Small intestine (tissue), 7 donors: ENCODE measurements around the gene ALG10. TPM values are rescaled to one million over a fixed set of nuclear protein-coding genes. Genes with fewer than 3 reads are reported as not detected.
"Not testable (repeated sequence)": the region's sequence is repeated elsewhere in the genome, so short reads cannot be mapped to it uniquely, and the experiment has no call there.

Experiments
- DNase-seq, 2 donors: peaks; one replicate each; pipeline versions ENCODE4 v3.0.0 to v3.0.0-alpha.2; 2013
- FAIRE-seq: peaks from 2 replicates; lab custom pipeline; 2012; peaks lifted over from hg19 to GRCh38; lab: Jason Lieb, UNC
- H3K27ac ChIP-seq, 3 donors: one replicate each; pipeline ENCODE4 v1.5.1; 2013; ENCODE audit warnings: low read length in 2 of 3, mild to moderate bottlenecking in 2 of 3, control low read depth in 1 of 3, inconsistent platforms in 1 of 3, low read depth in 1 of 3, moderate library complexity in 1 of 3
- H3K27me3 ChIP-seq, 3 donors: one replicate each; pipeline ENCODE4 v1.6.1; 2013; ENCODE audit warnings: low read length in 3 of 3, inconsistent platforms in 1 of 3; ENCODE audit not compliant: control insufficient read depth in 3 of 3, insufficient read depth in 3 of 3
- H3K36me3 ChIP-seq, 3 donors: one replicate each; pipeline ENCODE4 v1.6.1; 2013; ENCODE audit warnings: low read length in 3 of 3, inconsistent platforms in 1 of 3, low read depth in 1 of 3, mild to moderate bottlenecking in 1 of 3, moderate library complexity in 1 of 3; ENCODE audit not compliant: control insufficient read depth in 3 of 3, insufficient read depth in 2 of 3
- H3K4me1 ChIP-seq, 3 donors: one replicate each; pipeline ENCODE4 v1.6.1; 2013; ENCODE audit warnings: low read length in 2 of 3, inconsistent platforms in 1 of 3, low read depth in 1 of 3, mild to moderate bottlenecking in 1 of 3, moderate library complexity in 1 of 3; ENCODE audit not compliant: control insufficient read depth in 3 of 3, insufficient read depth in 2 of 3
- H3K4me3 ChIP-seq, 3 donors: one replicate each; pipeline ENCODE4 v1.5.1; 2013; ENCODE audit warnings: low read length in 3 of 3, control low read depth in 1 of 3, inconsistent platforms in 1 of 3, low read depth in 1 of 3, mild to moderate bottlenecking in 1 of 3, moderate library complexity in 1 of 3
- H3K9me3 ChIP-seq, 2 donors: one replicate each; pipeline ENCODE4 v1.6.1; 2013; ENCODE audit warnings: low read depth in 1 of 2, low read length in 1 of 2; ENCODE audit not compliant: control insufficient read depth in 2 of 2, insufficient read depth in 1 of 2
- WGBS, 3 donors: extraction: QIAGEN DNeasy Blood & Tissue Kit; methylation state at CpG; one replicate each; pipeline ENCODE4 v1.1.7; 2013; 5-methylcytosine and 5-hydroxymethylcytosine counted together
- polyA plus RNA-seq, 4 donors: library from polyadenylated mRNA; stranded (reverse) in 3 of 4; unstranded in 1 of 4; fragments of 200-250 nt in 3 of 4; fragments of 120-200 nt in 1 of 4; gene quantifications; one replicate each; pipeline versions ENCODE4 v1.2.1 to v1.2.3, GENCODE V29; 2013
- donor health status: healthy with polysubstance abuse.
- donor health status: control.
- donor health status: control.
- donor health status: Bipolar disorder and iron deficiency.
- donor health status: healthy.

ALG10 gene
- polyA plus RNA-seq, 4 donors: 0.45 to 7.3 (median 1.5) TPM

- H3K27ac ChIP-seq: no peak overlapping the region
- no peak overlapping the region for H3K4me3 ChIP-seq
- H3K27me3 ChIP-seq: no peaks in the 10 kb centered on the region
- no peaks in the 10 kb centered on the region for H3K9me3 ChIP-seq
- H3K4me1 ChIP-seq: no peaks in the 10 kb centered on the region
- DNase-seq (no peak), FAIRE-seq (no peak)
- 78 to 80% (median 78%) methylated on average over 3 of the region's 3 CpGs for WGBS, 3 donors
- H3K36me3 ChIP-seq: no peaks in the 10 kb centered on the region
Observed at GRCh38 chr12:34016361-34016760, 5.9 kb upstream of the ALG10 start.

- FAIRE-seq (no peak), DNase-seq (no peak)
- Histone ChIP-seq H3K9me3 (no peaks in the 10 kb centered on the region), H3K4me1 (peaks cover 0 to 2% (median 0%) of the 10 kb centered on the region in 3 donors), H3K27me3 (no peaks in the 10 kb centered on the region), H3K27ac (no peak overlapping the region), H3K36me3 (no peaks in the 10 kb centered on the region), H3K4me3 (no peak overlapping the region)
- 96 to 100% (median 98%) methylated on average over 1 of the region's 1 CpG for WGBS, 3 donors
Observed at GRCh38 chr12:34021071-34021470, 1.2 kb upstream of the ALG10 start.

- WGBS, 3 donors: 70 to 88% (median 88%) methylated on average over 2 of the region's 2 CpGs
- not testable (repeated sequence) for H3K36me3 ChIP-seq, H3K9me3 ChIP-seq, FAIRE-seq, DNase-seq, H3K27ac ChIP-seq, H3K4me3 ChIP-seq, H3K27me3 ChIP-seq, H3K4me1 ChIP-seq
Observed at GRCh38 chr12:34027661-34028060, 5.4 kb downstream of the ALG10 start.

GRCh38 chr12:34030591-34030990 lies 8.3 kb downstream of the ALG10 start:
- 86 to 92% (median 90%) methylated on average over 4 of the region's 4 CpGs for WGBS, 3 donors
- Histone ChIP-seq H3K27ac (no peak overlapping the region), H3K36me3 (no peaks in the 10 kb centered on the region), H3K4me1 (no peaks in the 10 kb centered on the region), H3K9me3 (no peaks in the 10 kb centered on the region), H3K27me3 (no peaks in the 10 kb centered on the region), H3K4me3 (no peak overlapping the region)
- FAIRE-seq: peak; percentile 39
- DNase-seq: no peak

GRCh38 chr12:34033628-34034296 lies 11.5 kb downstream of the ALG10 start:
- 16 to 20% (median 18%) methylated on average over 1 of the region's 1 CpG for WGBS, 3 donors

GRCh38 chr12:34038357-34038756 lies 16.1 kb downstream of the ALG10 start:
- WGBS, 3 donors: 62 to 86% (median 69%) methylated on average over 3 of the region's 3 CpGs
- not testable (repeated sequence) for H3K36me3 ChIP-seq, H3K4me3 ChIP-seq, H3K27ac ChIP-seq, H3K27me3 ChIP-seq, DNase-seq, FAIRE-seq, H3K9me3 ChIP-seq, H3K4me1 ChIP-seq

More at GRCh38 chr12:34033628-34034296, 11.5 kb downstream of the ALG10 start:
- peak; percentile 95 for FAIRE-seq
- DNase-seq: peak; percentile 4 to 34
- Histone ChIP-seq H3K4me3 (no peak overlapping the region), H3K9me3 (no peaks in the 10 kb centered on the region), H3K36me3 (no peaks in the 10 kb centered on the region), H3K27me3 (no peaks in the 10 kb centered on the region), H3K4me1 (no peaks in the 10 kb centered on the region), H3K27ac (no peak overlapping the region)

GRCh38 chr12:34046570-34046969 lies 24.3 kb downstream of the ALG10 start:
- no peaks in the 10 kb centered on the region for H3K36me3 ChIP-seq
- H3K9me3 ChIP-seq: peaks cover 0 to 23% of the 10 kb centered on the region in 2 donors
- DNase-seq (no peak), FAIRE-seq (no peak)
- H3K4me1 ChIP-seq: no peaks in the 10 kb centered on the region
- H3K27me3 ChIP-seq: no peaks in the 10 kb centered on the region
- H3K27ac ChIP-seq: no peak overlapping the region
- H3K4me3 ChIP-seq: no peak overlapping the region

GRCh38 chr12:34047855-34048254 lies 25.6 kb downstream of the ALG10 start:
- 54 to 72% (median 57%) methylated on average over 2 of the region's 2 CpGs for WGBS, 3 donors
- not testable (repeated sequence) for H3K36me3 ChIP-seq, FAIRE-seq, H3K27ac ChIP-seq, H3K27me3 ChIP-seq, H3K4me3 ChIP-seq, DNase-seq, H3K4me1 ChIP-seq
- peaks cover 0 to 24% of the 10 kb centered on the region in 2 donors for H3K9me3 ChIP-seq

- WGBS, 3 donors: 77 to 98% (median 89%) methylated on average over 2 of the region's 2 CpGs
- Histone ChIP-seq H3K27me3 (no peaks in the 10 kb centered on the region), H3K9me3 (peaks cover 0 to 25% of the 10 kb centered on the region in 2 donors), H3K4me3 (no peak overlapping the region), H3K27ac (no peak overlapping the region), H3K36me3 (no peaks in the 10 kb centered on the region), H3K4me1 (no peaks in the 10 kb centered on the region)
- no peak for DNase-seq
- FAIRE-seq: no peak
Observed at GRCh38 chr12:34048714-34049113, 26.4 kb downstream of the ALG10 start.
